Testis (tissue), 3 donors: ENCODE measurements around the gene CA11. TPM values are rescaled to one million over a fixed set of nuclear protein-coding genes. Genes with fewer than 3 reads are reported as not detected.

Experiments
- DNase-seq: peaks from one replicate; pipeline ENCODE4 v3.0.0-alpha.2; 2019
- H3K27ac ChIP-seq, 2 donors: fragments of 200-600 bp; sonication (generic); one replicate each; pipeline ENCODE4 v1.5.1; 2019
- H3K27me3 ChIP-seq: fragments of 200-600 bp; sonication (generic); one replicate; pipeline ENCODE4 v1.5.1; 2019
- H3K36me3 ChIP-seq: fragments of 200-600 bp; sonication (generic); one replicate; pipeline ENCODE4 v1.5.1; 2017; ENCODE audit warnings: low read depth; ENCODE audit errors: missing control alignments
- H3K4me1 ChIP-seq: fragments of 200-600 bp; sonication (generic); one replicate; pipeline ENCODE4 v1.5.1; 2019
- H3K4me3 ChIP-seq, 2 donors: fragments of 200-600 bp; sonication (generic); one replicate each; pipeline ENCODE4 v1.5.1; 2017 to 2019
- H3K9me3 ChIP-seq: fragments of 200-600 bp; sonication (generic); one replicate; pipeline ENCODE4 v1.5.1; 2017
- CTCF ChIP-seq, 3 experiments: fragments of 450-650 bp in 2 of 3; fragments of 200-600 bp in 1 of 3; sonication (generic) in 1 of 3; IDR thresholded peaks; one replicate each; pipeline ENCODE4 v1.5.1; 2016 to 2019; ENCODE audit warnings: antibody characterized with exemption in 3 of 3, mild to moderate bottlenecking in 2 of 3, moderate library complexity in 1 of 3
- POLR2A ChIP-seq: fragments of 450-650 bp; IDR thresholded peaks from one replicate; pipeline ENCODE4 v1.6.1; 2017; ENCODE audit warnings: antibody characterized with exemption, mild to moderate bottlenecking, moderate library complexity
- WGBS, 2 donors: methylation state at CpG; one replicate each; pipeline ENCODE4 v1.1.5; 2018; 5-methylcytosine and 5-hydroxymethylcytosine counted together
- intact Hi-C: fragments of 100-400 bp; cut with DNase I; formaldehyde crosslinking; loops from one replicate; pipeline ENCODE4 v1.15.1; 2023; ENCODE audit warnings: low total_unique reads
- polyA plus RNA-seq: library from polyadenylated mRNA; stranded (reverse); fragments of 350-450 nt; fragmentation: Illumina TruSeq; extraction: RNeasy Lipid Tissue Mini Kit (QIAGEN cat#74804); gene quantifications from one replicate; pipeline ENCODE4 v1.2.3, GENCODE V29; 2014; ENCODE audit warnings: low read depth, low replicate concordance; ENCODE audit not compliant: insufficient read depth
- total RNA-seq, 2 donors: library from RNA; depleted of rRNA; stranded (reverse); fragments of >200 nt; gene quantifications; one replicate each; pipeline ENCODE4 v1.2.3, GENCODE V29; 2016

Gene CA11
- total and polyA plus RNA-seq, 3 donors from 2014 or later, result 6.3 to 20.0 (median 6.8) TPM

GRCh38 chr19:48611872-48612271 lies 34.1 kb downstream of the CA11 start:
- H3K36me3 ChIP-seq, result no peaks in the 10 kb centered on the region
- DNase-seq, result no peak
- peaks cover 6% of the 10 kb centered on the region for H3K4me1 ChIP-seq
- H3K27me3 ChIP-seq, result no peaks in the 10 kb centered on the region
- no peaks in the 10 kb centered on the region for H3K9me3 ChIP-seq
- WGBS, 2 donors, result 90% methylated on average over 3 to 14 of the region's 14 CpGs
- intact Hi-C loops, result no loop called here
- H3K27ac ChIP-seq, result no peak overlapping the region
- H3K4me3 ChIP-seq, result no peak overlapping the region
- TF ChIP-seq CTCF (IDR thresholded peaks at IDR 0.05), result no peak
- no peak for TF ChIP-seq POLR2A

- no peak for TF ChIP-seq CTCF (IDR thresholded peaks at IDR 0.05)
- TF ChIP-seq POLR2A, result no peak
- Histone ChIP-seq H3K9me3 (no peaks in the 10 kb centered on the region), H3K27me3 (no peaks in the 10 kb centered on the region), H3K4me1 (no peaks in the 10 kb centered on the region), H3K36me3 (no peaks in the 10 kb centered on the region), H3K4me3 (no peak overlapping the region), H3K27ac (no peak overlapping the region)
- no peak for DNase-seq
- intact Hi-C loops, result no loop called here
- WGBS, 2 donors, result 88 to 91% methylated on average over 20 of the region's 20 CpGs
Measured at GRCh38 chr19:48609571-48610108, 36.3 kb downstream of the CA11 start.

GRCh38 chr19:48608798-48609263 lies 37.2 kb downstream of the CA11 start:
- intact Hi-C loops, result no loop called here
- no peaks in the 10 kb centered on the region for H3K4me1 ChIP-seq
- no peak overlapping the region for H3K4me3 ChIP-seq
- no peaks in the 10 kb centered on the region for H3K27me3 ChIP-seq
- no peak for DNase-seq
- no peak overlapping the region for H3K27ac ChIP-seq
- H3K36me3 ChIP-seq, result no peaks in the 10 kb centered on the region
- WGBS, 2 donors, result 35 to 40% methylated on average over 8 to 9 of the region's 9 CpGs
- TF ChIP-seq POLR2A (no peak), CTCF (IDR thresholded peaks at IDR 0.05) (peak in 2 of 3 experiments; percentile 18 to 26)
- no peaks in the 10 kb centered on the region for H3K9me3 ChIP-seq

- no peak for DNase-seq
- intact Hi-C loops, result no loop called here
- TF ChIP-seq POLR2A, result no peak
- no peak for TF ChIP-seq CTCF (IDR thresholded peaks at IDR 0.05)
- Histone ChIP-seq H3K27me3 (no peaks in the 10 kb centered on the region), H3K9me3 (no peaks in the 10 kb centered on the region), H3K36me3 (no peaks in the 10 kb centered on the region), H3K4me1 (no peaks in the 10 kb centered on the region), H3K27ac (no peak overlapping the region), H3K4me3 (no peak overlapping the region)
- 80 to 88% methylated on average over 7 of the region's 7 CpGs for WGBS, 2 donors
Measured at GRCh38 chr19:48607359-48607755, 38.6 kb downstream of the CA11 start.
